ENCODE results near the gene ACCSL.

The ACCSL gene

GRCh38 chr11:44047931-44048431 lies at the start of gene ACCSL:
Gene ACCSL, plus strand, starts transcription at chr11:44047981. Its CDS starts 56 bp downstream, at chr11:44048037.
- no peak for DNase-seq (ENCODE audit: low spot score)

DNA sequence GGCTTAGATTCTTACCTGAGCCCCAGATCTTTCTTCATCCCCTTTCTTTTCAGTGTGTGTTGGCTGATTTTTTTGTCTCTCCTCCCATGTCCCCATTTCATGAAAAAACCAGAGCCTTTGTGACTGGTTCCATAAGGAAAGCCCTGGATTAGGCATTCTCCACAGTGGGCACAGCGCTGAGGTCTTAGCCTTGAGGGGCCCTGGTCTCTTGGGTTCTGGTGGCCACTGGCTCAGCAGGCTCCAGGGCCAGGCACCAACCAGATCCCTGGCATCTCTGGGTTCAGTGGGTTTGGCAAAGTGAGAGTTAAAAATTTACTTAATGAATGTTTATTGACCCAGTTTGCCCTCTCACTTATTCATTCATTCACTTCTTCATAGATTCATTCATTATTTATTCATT lies 49.5 kb upstream of the ACCSL start:
- no peak for DNase-seq (ENCODE audit: low spot score)

- DNase-seq (ENCODE audit: low spot score), result no peak
Measured at GRCh38 chr11:44000731-44001130, 47.0 kb upstream of the ACCSL start.

- DNase-seq (ENCODE audit: low spot score), result no peak
Measured at GRCh38 chr11:44002191-44003093, 45.3 kb upstream of the ACCSL start.

DNA sequence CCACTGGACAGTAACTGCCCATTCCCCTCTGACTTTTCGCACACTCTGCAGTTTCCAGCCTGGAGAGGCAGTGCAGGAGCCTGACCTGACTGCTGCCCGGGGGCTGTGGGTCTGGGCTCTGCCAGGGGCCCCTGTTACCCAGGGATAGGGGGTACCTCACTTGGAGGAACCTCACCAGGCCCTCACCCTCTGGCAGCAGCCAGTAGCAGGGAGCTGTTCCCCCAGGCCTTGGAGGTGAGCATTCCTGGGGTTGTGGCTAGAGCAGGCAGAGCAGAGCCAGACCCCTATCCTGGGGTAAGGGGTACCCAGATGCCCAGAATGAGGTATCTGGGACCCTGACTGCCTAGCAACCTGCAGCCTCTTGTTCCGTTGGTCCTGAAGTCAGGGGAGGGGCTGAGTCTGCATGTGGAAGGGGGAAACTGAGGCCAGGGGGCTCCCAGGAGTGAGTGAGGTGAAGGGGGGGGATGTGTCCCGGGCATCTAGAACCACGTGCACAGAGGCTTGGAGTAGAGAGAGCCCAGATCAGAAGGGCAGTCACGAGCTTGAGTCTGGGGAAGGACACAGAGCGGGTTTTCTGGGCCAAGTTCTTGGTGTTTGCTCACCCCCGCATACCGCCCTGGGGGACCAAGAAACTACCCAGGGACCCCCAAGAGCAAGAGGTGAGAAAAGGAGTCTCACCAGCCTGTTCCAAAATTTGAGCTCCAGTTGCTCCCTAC lies 43.9 kb upstream of the ACCSL start:
- DNase-seq (ENCODE audit: low spot score), result no peak

DNA sequence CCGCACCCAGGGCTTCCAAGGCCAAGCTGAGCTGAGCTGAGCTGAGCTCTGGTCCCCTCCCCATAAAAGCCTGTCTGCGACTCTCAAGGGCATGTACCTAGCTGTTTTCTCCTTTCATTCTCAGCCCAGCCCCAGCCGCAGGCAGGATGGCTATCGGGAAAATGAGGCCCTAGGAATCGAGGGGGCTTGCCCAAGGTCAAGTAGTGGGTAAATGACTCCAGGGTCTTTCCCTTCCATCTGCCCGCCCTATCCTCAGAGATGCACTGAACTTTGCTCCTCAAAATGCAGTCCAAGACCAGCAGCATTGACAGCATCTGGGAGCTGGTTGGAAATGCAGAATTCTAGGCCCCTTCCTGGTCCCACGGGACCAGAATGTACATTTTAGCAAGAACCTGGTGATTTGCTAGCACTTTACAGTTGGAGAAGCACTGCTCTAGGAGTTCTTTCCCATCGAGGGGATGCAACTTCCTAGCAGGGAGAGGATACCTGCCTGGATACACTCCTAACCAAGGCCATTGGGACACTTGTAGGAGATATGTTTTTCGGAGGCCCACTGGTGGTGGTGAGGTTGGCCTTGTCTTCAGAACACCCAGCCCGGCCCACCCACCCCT lies 43.2 kb upstream of the ACCSL start:
- no peak for DNase-seq (ENCODE audit: low spot score)

DNA sequence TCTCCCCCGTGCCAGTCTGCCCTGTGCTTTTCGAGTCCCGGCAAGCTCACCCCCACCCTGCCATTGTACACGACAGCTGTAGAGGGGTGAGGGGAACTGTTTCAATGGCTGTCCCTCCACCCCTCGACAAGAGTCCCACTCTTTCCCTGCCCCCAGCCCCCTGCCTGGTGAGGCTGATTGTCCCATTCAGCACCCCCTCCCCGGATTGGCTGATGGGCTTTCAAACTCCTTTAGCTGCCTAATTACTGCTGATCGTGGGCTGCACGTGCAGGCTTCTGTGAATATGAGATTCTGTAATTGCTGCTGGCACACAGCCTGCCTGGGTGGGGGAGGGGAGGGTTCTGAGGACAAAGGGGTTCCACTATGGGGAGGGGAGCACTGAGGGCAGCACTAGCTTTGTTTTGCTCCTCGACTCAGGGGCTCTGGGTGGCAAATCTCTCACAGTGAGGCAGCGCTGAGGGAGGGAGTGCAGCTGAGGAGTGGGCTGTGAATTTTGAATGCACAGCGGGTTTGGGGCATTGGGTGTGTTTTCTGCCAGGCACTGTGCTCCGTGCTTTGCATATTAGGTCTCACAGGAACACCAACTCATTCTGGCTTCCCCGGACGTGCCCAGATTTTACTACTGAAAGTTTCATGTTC lies 42.6 kb upstream of the ACCSL start:
- no peak for DNase-seq (ENCODE audit: low spot score)

- no peak for DNase-seq (ENCODE audit: low spot score)
Measured at GRCh38 chr11:44005956-44006355, 41.8 kb upstream of the ACCSL start.

DNA sequence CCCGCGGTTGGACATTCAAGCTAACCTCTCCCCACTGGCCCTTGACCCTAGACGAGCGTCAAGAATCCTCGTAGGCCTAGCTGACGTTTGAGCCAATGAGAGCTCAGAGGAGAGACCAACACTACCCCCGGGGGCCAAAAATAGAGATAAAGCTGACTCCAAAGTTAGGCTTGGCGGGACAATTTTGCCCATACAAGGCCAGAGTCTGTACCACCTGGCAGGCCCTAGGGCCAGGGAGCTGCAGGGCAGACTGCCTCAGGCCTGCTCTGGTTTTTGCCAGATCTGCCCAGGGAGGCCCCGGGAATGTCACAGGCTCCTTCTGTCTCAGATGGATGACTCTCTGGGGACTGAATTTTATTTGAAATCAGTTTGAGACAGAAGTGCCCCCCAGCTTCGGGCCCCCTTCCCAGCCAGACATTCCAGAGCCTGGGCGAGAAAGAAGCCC lies 40.8 kb upstream of the ACCSL start:
- DNase-seq (ENCODE audit: low spot score), result no peak

- DNase-seq (ENCODE audit: low spot score), result no peak
Measured at GRCh38 chr11:44007481-44008087, 40.2 kb upstream of the ACCSL start.

DNA sequence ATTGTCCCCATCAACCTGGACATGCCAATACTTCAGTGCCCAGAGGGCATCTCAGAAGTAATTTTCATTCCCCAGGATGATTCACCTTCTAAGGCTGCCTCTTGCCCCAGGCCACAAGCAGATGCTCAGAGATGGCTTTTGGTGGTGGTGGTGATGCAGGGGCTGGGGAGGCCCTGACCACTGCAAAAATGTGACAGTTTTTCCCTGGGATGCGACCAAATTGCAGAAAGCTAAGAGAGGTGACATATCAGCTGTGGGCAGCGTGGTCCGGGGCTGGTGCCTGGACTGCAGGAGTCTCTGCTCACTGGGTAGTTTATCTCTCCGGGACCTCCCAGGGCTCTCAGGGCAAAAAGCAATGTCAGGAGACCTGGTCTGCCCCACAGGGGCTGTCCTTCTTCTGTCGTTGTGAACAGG lies 39.7 kb upstream of the ACCSL start:
- no peak for DNase-seq (ENCODE audit: low spot score)

DNA sequence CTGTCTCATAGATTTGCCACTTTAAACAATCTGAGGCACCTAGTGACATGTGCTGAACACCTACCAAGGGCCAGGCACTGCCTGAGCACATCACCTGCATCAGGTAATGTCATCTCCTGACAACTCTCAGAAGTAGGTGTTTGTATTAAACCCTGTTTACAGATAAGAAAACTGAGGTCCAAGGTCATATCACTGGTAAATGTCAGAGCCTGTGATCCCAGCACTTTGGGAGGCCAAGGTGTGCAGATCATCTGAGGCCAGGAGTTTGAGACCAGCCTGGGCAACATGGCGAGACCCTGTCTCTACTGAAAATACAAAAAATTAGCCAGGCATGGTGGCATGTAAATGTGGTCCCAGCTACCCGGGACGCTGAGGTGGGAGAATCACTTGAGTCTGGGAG lies 39.1 kb upstream of the ACCSL start:
- DNase-seq (ENCODE audit: low spot score), result no peak

GRCh38 chr11:44010789-44011251 lies 37.0 kb upstream of the ACCSL start:
- DNase-seq (ENCODE audit: low spot score), result no peak

GRCh38 chr11:44011797-44012196 lies 36.0 kb upstream of the ACCSL start:
- DNase-seq (ENCODE audit: low spot score), result no peak

- DNase-seq (ENCODE audit: low spot score), result no peak
Measured at GRCh38 chr11:44014968-44015623, 32.7 kb upstream of the ACCSL start.

DNA sequence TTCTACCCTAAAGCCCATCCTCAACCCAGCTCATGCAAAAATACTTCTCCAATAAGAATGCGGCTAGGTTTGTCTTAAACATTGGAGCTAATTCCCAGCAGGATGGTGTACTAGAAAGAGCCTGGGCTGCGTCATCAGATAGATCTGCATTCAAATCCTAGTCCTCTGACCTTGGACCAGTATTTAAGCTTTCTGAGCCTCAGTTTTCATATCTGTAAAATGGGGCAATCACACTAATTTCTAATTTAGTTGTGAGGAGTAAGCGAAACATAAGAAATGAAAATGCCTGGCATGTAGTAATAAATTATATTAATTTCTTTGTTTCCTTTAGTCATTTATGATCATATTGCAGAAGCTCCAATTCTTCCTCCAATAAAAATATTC lies 32.2 kb upstream of the ACCSL start:
- no peak for DNase-seq (ENCODE audit: low spot score)

DNA sequence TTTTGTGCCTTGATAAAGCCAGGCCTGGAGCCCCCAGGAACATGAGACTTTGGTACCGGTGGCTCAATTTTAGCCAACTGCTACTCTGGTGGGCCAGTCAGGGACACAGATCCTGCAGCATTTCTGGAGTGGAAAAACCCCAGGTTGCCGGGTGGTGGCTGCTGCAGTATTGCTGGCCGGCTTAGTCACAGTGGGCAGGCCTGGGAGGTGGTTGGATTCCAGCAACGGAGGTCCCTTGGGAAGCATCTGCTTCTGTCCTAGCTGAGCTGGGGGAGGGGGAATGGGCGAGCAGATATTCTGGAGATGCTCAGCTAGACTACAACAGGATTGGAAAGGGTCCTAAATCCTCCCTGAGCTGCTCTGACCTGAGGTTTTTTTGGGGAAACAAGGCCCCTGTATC lies 31.6 kb upstream of the ACCSL start:
- no peak for DNase-seq (ENCODE audit: low spot score)

DNA sequence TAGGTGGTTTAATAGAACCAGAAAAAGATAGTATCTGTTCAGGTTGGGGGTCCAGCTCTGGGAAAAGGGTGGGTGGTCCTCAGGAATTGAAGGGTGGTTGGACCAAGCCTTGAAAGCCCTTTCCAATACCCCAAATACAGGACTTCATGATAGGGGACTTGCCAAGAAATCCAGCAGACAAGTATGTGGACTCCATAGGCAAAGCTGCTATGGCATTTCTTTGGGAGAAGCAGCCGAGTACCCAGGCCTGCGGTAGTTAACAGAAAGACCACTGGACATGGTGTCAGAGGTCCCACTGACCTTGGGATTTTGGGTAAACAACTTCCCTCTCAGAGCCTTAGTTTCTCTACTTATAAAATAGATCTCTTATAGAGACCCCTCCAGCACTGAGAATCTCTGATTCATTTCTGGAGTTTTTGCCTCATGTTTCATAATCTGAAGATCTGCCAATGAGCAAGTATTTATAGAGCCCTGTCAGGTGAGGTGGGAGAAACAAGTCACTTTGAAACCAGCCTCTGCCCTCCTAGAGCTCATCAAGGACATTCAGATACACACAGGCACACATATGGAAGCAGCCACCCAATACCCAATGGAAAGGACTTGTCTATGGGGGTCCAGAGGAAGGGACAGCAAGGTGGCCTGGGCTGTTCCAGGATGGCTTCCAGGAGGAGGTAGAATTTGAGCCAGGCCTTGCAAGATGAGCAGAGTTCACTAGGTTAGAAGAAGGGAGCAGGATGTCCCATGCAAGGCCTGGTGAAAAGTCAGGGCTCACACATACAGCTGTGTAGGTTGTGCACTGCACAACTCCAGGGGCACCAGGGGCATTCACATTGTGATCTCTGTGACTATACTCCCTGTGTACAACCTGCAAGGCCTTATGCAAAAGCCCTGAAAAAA lies 31.0 kb upstream of the ACCSL start:
- no peak for DNase-seq (ENCODE audit: low spot score)

- no peak for DNase-seq (ENCODE audit: low spot score)
Measured at GRCh38 chr11:44017443-44018126, 30.2 kb upstream of the ACCSL start.

All from cerebellar cortex (tissue), 1 donor.